CD14-positive monocyte (primary cell): Measurements from ENCODE around the gene CAPZA3. TPM values are rescaled to one million over a fixed set of nuclear protein-coding genes. Genes with fewer than 3 reads are reported as not detected.

ENCODE experiments used
- DNase-seq, 3 donors: peaks; one replicate each; pipeline ENCODE4 v3.0.0-alpha.2; 2011 to 2022
- H2AFZ ChIP-seq: 2 replicates; pipeline ENCODE4 v1.6.0; 2012; ENCODE audit warnings: mild to moderate bottlenecking, low read depth, low read length, inconsistent platforms; ENCODE audit not compliant: insufficient read depth, poor library complexity, severe bottlenecking
- H3K27ac ChIP-seq, 2 donors: 1 replicate in 1 of 2; 2 replicates in 1 of 2; pipeline ENCODE4 v1.5.1; 2012 to 2013; ENCODE audit warnings: low read length in 2 of 2, control low read depth in 1 of 2, inconsistent platforms in 1 of 2, low read depth in 1 of 2, mild to moderate bottlenecking in 1 of 2
- H3K27me3 ChIP-seq, 2 donors: one replicate each; pipeline versions ENCODE4 v1.6.0 to v1.6.1; 2011 to 2013; ENCODE audit warnings: low read length in 2 of 2; ENCODE audit not compliant: control insufficient read depth in 2 of 2, insufficient read depth in 2 of 2
- H3K36me3 ChIP-seq, 2 donors: replicated peaks in 1 of 2; 1 replicate in 1 of 2; 2 replicates in 1 of 2; pipeline versions ENCODE4 v1.5.1 to v1.6.1; 2012 to 2013; ENCODE audit warnings: low read length in 2 of 2, control low read depth in 1 of 2, inconsistent platforms in 1 of 2, mild to moderate bottlenecking in 1 of 2; ENCODE audit not compliant: insufficient read depth in 2 of 2, control insufficient read depth in 1 of 2
- H3K4me1 ChIP-seq, 2 donors: 1 replicate in 1 of 2; 2 replicates in 1 of 2; pipeline versions ENCODE4 v1.5.1 to v1.6.1; 2012 to 2013; ENCODE audit warnings: low read length in 2 of 2, control low read depth in 1 of 2, inconsistent platforms in 1 of 2, mild to moderate bottlenecking in 1 of 2, moderate library complexity in 1 of 2; ENCODE audit not compliant: insufficient read depth in 2 of 2, control insufficient read depth in 1 of 2
- H3K4me2 ChIP-seq: replicated peaks from 2 replicates; pipeline ENCODE3; 2012; ENCODE audit warnings: low read length, moderate library complexity, mild to moderate bottlenecking; ENCODE audit not compliant: poor library complexity, severe bottlenecking; ENCODE audit errors: extremely low read depth
- H3K4me3 ChIP-seq, 3 experiments: fragments of 200-600 bp in 1 of 3; sonication (generic) in 1 of 3; replicated peaks in 1 of 3; 1 replicate in 2 of 3; 2 replicates in 1 of 3; pipeline ENCODE4 v1.5.1; 2011 to 2013; ENCODE audit warnings: low read length in 3 of 3, mild to moderate bottlenecking in 3 of 3, control low read depth in 2 of 3, low read depth in 2 of 3, inconsistent platforms in 1 of 3, moderate library complexity in 1 of 3
- H3K79me2 ChIP-seq: 2 replicates; pipeline ENCODE4 v1.6.0; 2012; ENCODE audit warnings: mild to moderate bottlenecking, control low read depth, inconsistent platforms, low read length, moderate library complexity; ENCODE audit not compliant: insufficient read depth
- H3K9ac ChIP-seq: 2 replicates; pipeline ENCODE4 v1.6.0; 2017; ENCODE audit warnings: low read length, mild to moderate bottlenecking; ENCODE audit not compliant: insufficient read depth, poor library complexity, severe bottlenecking
- H3K9me3 ChIP-seq, 2 donors: replicated peaks in 1 of 2; 1 replicate in 1 of 2; 2 replicates in 1 of 2; pipeline versions ENCODE4 v1.5.1 to v1.6.1; 2012 to 2013; ENCODE audit warnings: low read length in 2 of 2, control low read depth in 1 of 2; ENCODE audit not compliant: control insufficient read depth in 1 of 2, insufficient read depth in 1 of 2
- H4K20me1 ChIP-seq: 2 replicates; pipeline ENCODE4 v1.6.0; 2012; ENCODE audit warnings: mild to moderate bottlenecking, low read length, control low read depth, moderate library complexity; ENCODE audit not compliant: insufficient read depth
- H3K27ac Mint-ChIP-seq, 7 donors: one replicate each; pipeline ENCODE4 v1.8.0; 2020; ENCODE audit warnings: mild to moderate bottlenecking in 7 of 7, mixed read lengths in 7 of 7, moderate library complexity in 6 of 7, inconsistent platforms in 2 of 7
- H3K27me3 Mint-ChIP-seq, 3 donors: one replicate each; pipeline ENCODE4 v1.8.0; 2021 to 2022; ENCODE audit warnings: low read depth in 3 of 3, mild to moderate bottlenecking in 3 of 3, mixed read lengths in 3 of 3, moderate library complexity in 3 of 3, inconsistent platforms in 1 of 3
- H3K36me3 Mint-ChIP-seq, 2 donors: one replicate each; pipeline ENCODE4 v1.8.0; 2020; ENCODE audit warnings: mixed read lengths in 2 of 2, inconsistent platforms in 1 of 2, mild to moderate bottlenecking in 1 of 2
- H3K4me1 Mint-ChIP-seq: one replicate; pipeline ENCODE4 v1.8.0; 2020; ENCODE audit warnings: mild to moderate bottlenecking, mixed read lengths
- H3K4me3 Mint-ChIP-seq, 2 donors: one replicate each; pipeline ENCODE4 v1.8.0; 2020; ENCODE audit warnings: mild to moderate bottlenecking in 2 of 2, mixed read lengths in 2 of 2, moderate library complexity in 1 of 2
- H3K9me3 Mint-ChIP-seq, 7 donors: one replicate each; pipeline ENCODE4 v1.8.0; 2020 to 2022; ENCODE audit warnings: mixed read lengths in 7 of 7, mild to moderate bottlenecking in 6 of 7, moderate library complexity in 6 of 7, inconsistent platforms in 2 of 7
- WGBS: methylation state at CpG from one replicate; pipeline ENCODE4 v1.1.5; 2013; ENCODE audit warnings: missing lambda C conversion rate; ENCODE audit not compliant: insufficient coverage; 5-methylcytosine and 5-hydroxymethylcytosine counted together
- intact Hi-C, 2 donors: fragments of 100-400 bp; cut with micrococcal nuclease; formaldehyde crosslinking; loops; one replicate each; pipeline versions ENCODE4 v1.15.0 to v1.15.1; 2023
- polyA plus RNA-seq, 3 donors: library from polyadenylated mRNA; depleted of rRNA in 1 of 3; unstranded in 2 of 3; stranded (reverse) in 1 of 3; fragments of 300-500 nt in 2 of 3; fragments of >200 nt in 1 of 3; fragmentation: Illumina TruSeq in 2 of 3; gene quantifications; 1 replicate in 2 of 3; 2 replicates in 1 of 3; pipeline ENCODE4 v1.2.3, GENCODE V29; 2012 to 2021
- TF ChIP-seq, protein P1 (sequence below): fragments of 200-600 bp; IDR thresholded peaks from one replicate; pipeline ENCODE4 v1.8.0; 2022; ENCODE audit warnings: antibody characterized with exemption, mild to moderate bottlenecking

The CAPZA3 gene
- polyA plus RNA-seq, 3 donors = not detected

GRCh38 chr12:18703321-18703720 lies 34.6 kb upstream of the CAPZA3 start:
- TF ChIP-seq, protein P1, sequence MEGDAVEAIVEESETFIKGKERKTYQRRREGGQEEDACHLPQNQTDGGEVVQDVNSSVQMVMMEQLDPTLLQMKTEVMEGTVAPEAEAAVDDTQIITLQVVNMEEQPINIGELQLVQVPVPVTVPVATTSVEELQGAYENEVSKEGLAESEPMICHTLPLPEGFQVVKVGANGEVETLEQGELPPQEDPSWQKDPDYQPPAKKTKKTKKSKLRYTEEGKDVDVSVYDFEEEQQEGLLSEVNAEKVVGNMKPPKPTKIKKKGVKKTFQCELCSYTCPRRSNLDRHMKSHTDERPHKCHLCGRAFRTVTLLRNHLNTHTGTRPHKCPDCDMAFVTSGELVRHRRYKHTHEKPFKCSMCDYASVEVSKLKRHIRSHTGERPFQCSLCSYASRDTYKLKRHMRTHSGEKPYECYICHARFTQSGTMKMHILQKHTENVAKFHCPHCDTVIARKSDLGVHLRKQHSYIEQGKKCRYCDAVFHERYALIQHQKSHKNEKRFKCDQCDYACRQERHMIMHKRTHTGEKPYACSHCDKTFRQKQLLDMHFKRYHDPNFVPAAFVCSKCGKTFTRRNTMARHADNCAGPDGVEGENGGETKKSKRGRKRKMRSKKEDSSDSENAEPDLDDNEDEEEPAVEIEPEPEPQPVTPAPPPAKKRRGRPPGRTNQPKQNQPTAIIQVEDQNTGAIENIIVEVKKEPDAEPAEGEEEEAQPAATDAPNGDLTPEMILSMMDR = no peak
- H3K4me2 ChIP-seq = no peak overlapping the region
- no peaks in the 10 kb centered on the region for H4K20me1 ChIP-seq
- WGBS = no CpG with 5 or more reads among the region's 2 CpGs
- no peak overlapping the region for H3K4me3 ChIP-seq
- H3K4me3 Mint-ChIP-seq = no peak overlapping the region
- H3K27ac ChIP-seq = no peak overlapping the region
- H3K27ac Mint-ChIP-seq = no peak overlapping the region
- no peak overlapping the region for H3K9ac ChIP-seq
- H3K36me3 ChIP-seq = no peaks in the 10 kb centered on the region
- no peaks in the 10 kb centered on the region for H3K27me3 Mint-ChIP-seq
- H3K4me1 ChIP-seq = no peaks in the 10 kb centered on the region
- no peaks in the 10 kb centered on the region for H3K27me3 ChIP-seq
- H2AFZ ChIP-seq = no peak overlapping the region
- no peaks in the 10 kb centered on the region for H3K36me3 Mint-ChIP-seq
- no peaks in the 10 kb centered on the region for H3K79me2 ChIP-seq
- no peak for DNase-seq
- H3K9me3 ChIP-seq = peaks cover 0 to 5% of the 10 kb centered on the region in 2 donors
- H3K4me1 Mint-ChIP-seq = no peaks in the 10 kb centered on the region
- intact Hi-C loops = no loop called here
- peaks cover 0 to 8% (median 3%) of the 10 kb centered on the region in 7 donors for H3K9me3 Mint-ChIP-seq

- Histone ChIP-seq H3K4me1 (no peaks in the 10 kb centered on the region), H3K27ac (no peak overlapping the region), H3K4me3 (no peak overlapping the region), H3K27me3 (no peaks in the 10 kb centered on the region), H3K79me2 (no peaks in the 10 kb centered on the region), H3K9ac (no peak overlapping the region), H2AFZ (no peak overlapping the region), H3K9me3 (peaks cover 0 to 5% of the 10 kb centered on the region in 2 donors), H3K36me3 (no peaks in the 10 kb centered on the region), H3K4me2 (no peak overlapping the region), H4K20me1 (no peaks in the 10 kb centered on the region)
- WGBS = 85% methylated on average over 1 of the region's 2 CpGs
- no peak for DNase-seq
- TF ChIP-seq, protein P1 = no peak
- peaks cover 0 to 8% (median 3%) of the 10 kb centered on the region in 7 donors for H3K9me3 Mint-ChIP-seq
- no peaks in the 10 kb centered on the region for H3K36me3 Mint-ChIP-seq
- no peaks in the 10 kb centered on the region for H3K27me3 Mint-ChIP-seq
- H3K4me1 Mint-ChIP-seq = no peaks in the 10 kb centered on the region
- H3K4me3 Mint-ChIP-seq = no peak overlapping the region
- intact Hi-C loops = no loop called here
- no peak overlapping the region for H3K27ac Mint-ChIP-seq
Observed at GRCh38 chr12:18703911-18704310, 34.0 kb upstream of the CAPZA3 start.
